ENCODE results near the gene NLGN2. TPM values are rescaled to one million over a fixed set of nuclear protein-coding genes. Genes with fewer than 3 reads are reported as not detected.
A peak's percentile ranks its signal among the peaks of the same experiment; 100 is the strongest.

The NLGN2 gene
- total and polyA plus RNA-seq, 9 donors, result 11.4 to 76.2 (median 49.4) TPM

- WGBS, 3 donors, result 2 to 4% (median 2%) methylated on average over 45 to 46 of the region's 46 CpGs
- intact Hi-C loops (cut with DNase I), result loop anchor here in 3 of 4 donors (5.0 kb wide), 1 partner anchor 37 kb away; the partner anchor contains the start of gene ZBTB4 (in 3 of the 3)
- H3K4me3 ChIP-seq, result peak overlapping the region; percentile 18
- peak overlapping the region in 1 of 2 donors; percentile 24 for H3K27ac ChIP-seq
- H3K36me3 ChIP-seq, result no peaks in the 10 kb centered on the region
- DNase-seq, result peak; percentile 60 to 73 (median 67)
- H3K9me3 ChIP-seq, result no peaks in the 10 kb centered on the region
- H3K27me3 ChIP-seq, result no peaks in the 10 kb centered on the region
- peaks cover 4% of the 10 kb centered on the region for H3K4me1 ChIP-seq (ENCODE audit: insufficient read depth)
- TF ChIP-seq, protein P1, sequence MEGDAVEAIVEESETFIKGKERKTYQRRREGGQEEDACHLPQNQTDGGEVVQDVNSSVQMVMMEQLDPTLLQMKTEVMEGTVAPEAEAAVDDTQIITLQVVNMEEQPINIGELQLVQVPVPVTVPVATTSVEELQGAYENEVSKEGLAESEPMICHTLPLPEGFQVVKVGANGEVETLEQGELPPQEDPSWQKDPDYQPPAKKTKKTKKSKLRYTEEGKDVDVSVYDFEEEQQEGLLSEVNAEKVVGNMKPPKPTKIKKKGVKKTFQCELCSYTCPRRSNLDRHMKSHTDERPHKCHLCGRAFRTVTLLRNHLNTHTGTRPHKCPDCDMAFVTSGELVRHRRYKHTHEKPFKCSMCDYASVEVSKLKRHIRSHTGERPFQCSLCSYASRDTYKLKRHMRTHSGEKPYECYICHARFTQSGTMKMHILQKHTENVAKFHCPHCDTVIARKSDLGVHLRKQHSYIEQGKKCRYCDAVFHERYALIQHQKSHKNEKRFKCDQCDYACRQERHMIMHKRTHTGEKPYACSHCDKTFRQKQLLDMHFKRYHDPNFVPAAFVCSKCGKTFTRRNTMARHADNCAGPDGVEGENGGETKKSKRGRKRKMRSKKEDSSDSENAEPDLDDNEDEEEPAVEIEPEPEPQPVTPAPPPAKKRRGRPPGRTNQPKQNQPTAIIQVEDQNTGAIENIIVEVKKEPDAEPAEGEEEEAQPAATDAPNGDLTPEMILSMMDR (IDR thresholded peaks at IDR 0.05), result no peak
- no peak for TF ChIP-seq POLR2A (IDR thresholded peaks at IDR 0.05)
- TF ChIP-seq EP300 (IDR thresholded peaks at IDR 0.05), result no peak
Observed at GRCh38 chr17:7440113-7440833, 32.6 kb downstream of the NLGN2 start.

- DNase-seq, result peak in 2 of 5 donors; percentile 61 to 65
- no peaks in the 10 kb centered on the region for H3K36me3 ChIP-seq
- peaks cover 4% of the 10 kb centered on the region for H3K4me1 ChIP-seq (ENCODE audit: insufficient read depth)
- no peak overlapping the region for H3K4me3 ChIP-seq
- no peak for TF ChIP-seq EP300 (IDR thresholded peaks at IDR 0.05)
- TF ChIP-seq POLR2A (IDR thresholded peaks at IDR 0.05), result no peak
- TF ChIP-seq, protein P1 (IDR thresholded peaks at IDR 0.05), result no peak
- WGBS, 3 donors, result 4 to 9% (median 9%) methylated on average over 12 of the region's 12 CpGs
- no peaks in the 10 kb centered on the region for H3K27me3 ChIP-seq
- H3K9me3 ChIP-seq, result no peaks in the 10 kb centered on the region
- intact Hi-C loops (cut with DNase I), result loop anchor here in 3 of 4 donors (5.0 kb wide), 1 partner anchor 36 kb away; the partner anchor contains the start of gene ZBTB4 (in 3 of the 3)
- peak overlapping the region in 1 of 2 donors; percentile 24 for H3K27ac ChIP-seq
Observed at GRCh38 chr17:7440834-7441195, 33.2 kb downstream of the NLGN2 start.

DNA sequence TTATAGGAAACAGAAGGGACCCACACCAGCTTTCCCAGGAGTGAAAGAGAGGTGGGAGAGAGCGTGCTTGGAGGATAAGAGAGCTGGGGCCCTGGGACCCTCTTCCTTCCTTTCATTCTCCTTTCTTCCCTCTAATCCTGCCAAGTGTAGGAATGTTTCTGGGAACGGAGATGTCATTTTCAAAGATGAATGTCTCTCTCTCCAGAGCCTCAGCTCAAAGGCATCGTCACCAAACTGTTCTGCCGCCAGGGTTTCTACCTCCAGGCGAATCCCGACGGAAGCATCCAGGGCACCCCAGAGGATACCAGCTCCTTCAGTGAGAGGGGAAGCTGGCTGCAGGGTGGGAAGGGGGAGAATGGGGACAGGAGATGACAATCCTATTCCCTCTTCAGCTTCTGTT, 33.6 kb downstream of the NLGN2 start:
- intact Hi-C loops (cut with DNase I), result loop anchor here in 3 of 4 donors (5.0 kb wide), 1 partner anchor 36 kb away; the partner anchor contains the start of gene ZBTB4 (in 3 of the 3)
- Histone ChIP-seq H3K4me3 (no peak overlapping the region), H3K27me3 (no peaks in the 10 kb centered on the region), H3K4me1 (ENCODE audit: insufficient read depth) (peaks cover 4% of the 10 kb centered on the region), H3K27ac (no peak overlapping the region), H3K9me3 (no peaks in the 10 kb centered on the region), H3K36me3 (no peaks in the 10 kb centered on the region)
- WGBS, 3 donors, result 33 to 42% (median 42%) methylated on average over 7 of the region's 7 CpGs
- no peak for TF ChIP-seq POLR2A (IDR thresholded peaks at IDR 0.05)
- TF ChIP-seq, protein P1 (IDR thresholded peaks at IDR 0.05), result no peak
- no peak for TF ChIP-seq EP300 (IDR thresholded peaks at IDR 0.05)
- no peak for DNase-seq

- TF ChIP-seq POLR2A (IDR thresholded peaks at IDR 0.05) (no peak), EP300 (IDR thresholded peaks at IDR 0.05) (no peak)
- TF ChIP-seq, protein P1 (IDR thresholded peaks at IDR 0.05), result no peak
- Histone ChIP-seq H3K27me3 (no peaks in the 10 kb centered on the region), H3K27ac (no peak overlapping the region), H3K4me3 (no peak overlapping the region), H3K4me1 (ENCODE audit: insufficient read depth) (peaks cover 4% of the 10 kb centered on the region), H3K36me3 (no peaks in the 10 kb centered on the region), H3K9me3 (no peaks in the 10 kb centered on the region)
- intact Hi-C loops (cut with DNase I), result loop anchor here in 3 of 4 donors (5.0 kb wide), 1 partner anchor 35 kb away; the partner anchor contains the start of gene ZBTB4 (in 3 of the 3)
- no peak for DNase-seq
- WGBS, 3 donors, result 80 to 98% (median 92%) methylated on average over 2 of the region's 2 CpGs
Observed at GRCh38 chr17:7442142-7442541, 34.5 kb downstream of the NLGN2 start.
